EH (cell line): Measurements from ENCODE around the gene TMEM150A.
"Not testable (repeated sequence)": the region's sequence is repeated elsewhere in the genome, so short reads cannot be mapped to it uniquely, and the experiment has no call there.

ENCODE experiments used
- DNase-seq: peaks from one replicate; pipeline ENCODE4 v3.0.0-alpha.2; 2015; ENCODE audit warnings: low read depth

The TMEM150A gene

DNA sequence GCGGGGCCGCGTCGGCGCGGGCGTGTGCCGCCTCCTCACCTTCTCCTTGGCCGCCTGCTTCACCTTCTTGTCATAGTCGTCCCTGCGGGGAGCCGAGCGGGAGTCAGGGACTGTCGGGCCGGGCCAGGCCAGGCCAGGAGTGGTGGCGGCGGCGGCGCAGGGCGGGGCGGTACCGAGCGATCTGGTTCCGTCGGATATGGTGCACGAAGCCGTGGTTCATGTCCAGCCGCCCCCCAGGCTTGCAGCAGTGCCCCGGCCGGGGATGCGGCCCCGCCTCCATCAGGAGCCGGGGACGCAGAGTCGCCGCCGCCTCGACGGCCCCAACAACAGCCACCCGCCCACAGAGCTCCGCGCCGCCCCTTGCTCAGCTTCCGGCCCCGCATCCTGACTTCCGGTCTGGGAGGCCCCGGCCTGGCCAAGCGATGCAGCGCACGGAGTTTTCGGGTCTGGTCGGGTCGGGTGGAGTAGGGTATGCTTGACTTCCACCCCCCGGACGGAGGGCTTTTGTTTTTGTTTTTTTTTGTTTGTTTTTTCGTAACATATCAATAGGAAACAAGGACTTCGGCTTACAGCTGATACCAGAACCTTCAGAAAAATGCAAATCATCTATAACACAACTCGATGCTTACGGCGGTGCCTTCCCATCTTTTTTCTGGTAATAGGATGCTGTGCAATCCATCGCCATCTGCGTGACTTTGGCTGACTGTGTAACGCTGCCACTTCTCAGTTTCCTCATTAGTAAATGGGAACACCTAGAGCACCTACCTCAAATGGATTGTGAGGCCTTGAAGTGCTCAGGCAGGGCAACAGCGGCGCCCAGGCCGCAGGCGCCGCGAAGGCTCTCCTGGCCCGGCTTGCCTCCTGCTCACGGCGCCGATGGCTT, 9.4 kb upstream of the TMEM150A start, which contains the start of gene C2orf68:
C2orf68 (minus strand) TSS at position 362 of the 883 bp plus-strand sequence; CDS start at position 280, 82 bp downstream.
- peak; percentile 86 for DNase-seq

- DNase-seq, result peak; percentile 12
Measured at GRCh38 chr2:85611217-85611704, 8.8 kb upstream of the TMEM150A start.

- DNase-seq, result no peak
Measured at GRCh38 chr2:85607268-85608215, 5.0 kb upstream of the TMEM150A start.

DNA sequence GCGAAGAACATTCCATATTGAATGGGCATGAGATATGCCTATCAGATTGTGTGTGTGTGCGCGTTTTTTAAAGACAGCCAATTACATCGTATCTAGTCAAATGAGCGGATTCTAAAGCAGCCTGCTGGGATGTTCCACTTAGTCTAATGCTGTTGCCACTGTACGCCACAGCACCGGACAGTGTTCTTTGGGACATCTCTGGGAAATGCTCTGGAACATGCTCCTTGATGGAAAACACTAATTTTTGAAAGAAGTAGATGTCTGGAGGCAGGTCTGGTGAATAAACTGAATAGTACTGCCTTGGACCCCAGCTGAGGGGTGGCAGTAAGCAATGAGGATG, 3.6 kb upstream of the TMEM150A start:
- DNase-seq, result no peak

GRCh38 chr2:85605406-85606115, 3.1 kb upstream of the TMEM150A start:
- peak; percentile 94 for DNase-seq

GRCh38 chr2:85604568-85605339, 2.3 kb upstream of the TMEM150A start:
- DNase-seq, result peak; percentile 17

DNA sequence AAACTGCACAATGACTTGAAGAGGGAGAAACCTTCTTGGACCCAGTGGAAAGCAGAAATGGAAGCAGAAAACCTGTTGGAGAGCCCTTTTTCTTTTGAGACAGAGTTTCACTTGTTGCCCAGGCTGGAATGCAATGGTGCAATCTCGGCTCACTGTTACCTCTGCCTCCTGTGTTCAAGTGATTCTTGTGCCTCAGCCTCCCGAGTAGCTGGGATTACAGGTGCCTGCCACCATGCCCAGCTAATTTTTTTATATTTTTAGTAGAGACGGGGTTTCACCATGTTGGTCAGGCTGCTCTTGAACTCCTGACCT, 1.6 kb upstream of the TMEM150A start:
- DNase-seq, result not testable (repeated sequence)

- peak; percentile 64 for DNase-seq
Measured at GRCh38 chr2:85601771-85602475, 575 bp downstream of the TMEM150A start.

GRCh38 chr2:85600951-85601770, 1.3 kb downstream of the TMEM150A start:
- no peak for DNase-seq

DNA sequence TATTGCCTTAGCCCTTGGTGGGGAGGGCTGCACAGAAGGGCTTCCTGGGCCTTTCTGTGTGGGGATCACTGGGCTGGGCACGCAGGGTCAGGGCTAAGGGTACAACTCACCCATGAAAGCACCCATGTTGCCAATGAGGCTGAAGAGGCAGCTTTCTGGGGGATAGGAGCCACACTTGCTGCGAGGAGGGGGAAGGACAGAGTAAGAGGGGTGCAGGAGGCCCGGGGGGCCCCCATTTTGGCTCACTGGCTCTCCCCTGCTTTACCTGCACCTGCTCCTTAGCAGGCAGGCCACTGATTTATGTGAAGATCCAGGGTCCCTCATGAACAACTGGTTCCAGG, 2.3 kb downstream of the TMEM150A start:
- DNase-seq, result no peak

DNA sequence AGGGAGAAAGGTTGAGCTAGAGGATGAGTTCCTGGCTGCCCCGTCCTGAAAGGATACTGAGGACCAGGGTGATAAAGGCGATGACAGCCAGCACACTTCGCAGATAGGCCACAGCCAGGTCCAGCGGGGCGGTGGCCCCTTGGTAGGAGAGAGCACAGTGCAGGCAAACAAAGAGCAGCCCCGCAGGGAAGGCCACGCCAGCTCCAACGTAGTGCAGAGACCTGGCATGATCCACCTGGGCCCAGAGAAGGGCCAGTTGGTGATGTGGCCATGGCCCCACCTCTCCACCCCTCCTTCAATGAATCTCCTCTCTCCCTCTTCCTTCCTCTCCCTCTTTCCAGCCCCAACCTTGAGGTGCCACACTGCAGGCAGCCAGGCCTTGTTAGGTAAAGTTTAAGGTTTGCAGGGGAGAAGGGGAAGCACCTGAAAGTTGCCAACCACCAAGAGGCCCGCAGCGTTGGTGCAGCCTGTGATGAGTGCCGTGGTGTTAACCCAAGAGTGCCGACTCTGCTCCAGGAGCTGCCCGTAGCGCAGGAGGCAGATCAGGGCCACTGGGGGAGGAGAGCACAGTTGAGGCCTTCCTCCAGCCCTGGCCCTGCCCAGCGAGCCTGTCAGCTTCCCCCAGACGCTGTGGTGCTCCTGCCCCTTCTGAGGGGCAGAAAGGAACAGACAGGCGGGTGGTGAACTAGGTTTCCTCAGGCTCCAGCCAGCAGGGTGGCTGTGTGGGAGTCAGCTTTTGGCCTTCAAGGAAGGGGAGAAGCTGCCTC, 2.8 kb downstream of the TMEM150A start:
- DNase-seq, result no peak

DNA sequence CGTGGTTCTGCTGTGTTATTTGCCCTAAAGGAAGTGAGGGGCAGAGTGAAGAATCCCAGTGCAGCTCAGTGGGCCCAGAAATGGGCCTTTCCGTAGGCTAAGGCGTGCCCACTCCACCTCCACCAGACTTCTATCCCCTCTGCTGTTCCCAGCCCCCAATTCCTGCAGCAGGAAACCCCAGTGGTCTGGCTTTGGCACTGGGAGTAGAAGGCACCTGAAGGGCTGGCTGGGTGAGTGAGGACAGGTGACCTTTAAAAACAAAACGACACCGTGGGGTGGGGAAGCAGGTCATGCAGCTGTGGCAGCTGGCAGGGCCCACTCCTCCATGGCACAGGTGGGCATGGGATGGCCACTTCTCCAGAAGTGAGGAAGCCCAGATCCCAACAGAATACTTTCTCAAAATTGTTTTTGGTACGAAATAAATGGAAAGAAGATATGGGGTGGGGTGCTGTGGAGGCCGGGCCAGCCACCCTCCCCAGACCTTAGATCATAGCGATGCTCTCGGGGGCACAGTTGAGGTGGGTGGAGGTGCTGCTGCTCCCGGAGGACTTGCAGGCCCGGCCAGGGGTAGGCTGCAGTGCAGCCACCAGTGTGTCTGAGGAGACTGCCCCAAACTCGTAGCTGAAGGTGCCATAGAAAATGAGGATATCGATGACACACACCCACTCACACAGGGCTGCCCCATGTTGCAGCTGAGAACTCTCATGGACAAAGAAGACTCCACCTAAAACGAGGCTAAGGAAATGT, 3.7 kb downstream of the TMEM150A start:
- no peak for DNase-seq

- no peak for DNase-seq
Measured at GRCh38 chr2:85597241-85597640, 5.3 kb downstream of the TMEM150A start.

DNA sequence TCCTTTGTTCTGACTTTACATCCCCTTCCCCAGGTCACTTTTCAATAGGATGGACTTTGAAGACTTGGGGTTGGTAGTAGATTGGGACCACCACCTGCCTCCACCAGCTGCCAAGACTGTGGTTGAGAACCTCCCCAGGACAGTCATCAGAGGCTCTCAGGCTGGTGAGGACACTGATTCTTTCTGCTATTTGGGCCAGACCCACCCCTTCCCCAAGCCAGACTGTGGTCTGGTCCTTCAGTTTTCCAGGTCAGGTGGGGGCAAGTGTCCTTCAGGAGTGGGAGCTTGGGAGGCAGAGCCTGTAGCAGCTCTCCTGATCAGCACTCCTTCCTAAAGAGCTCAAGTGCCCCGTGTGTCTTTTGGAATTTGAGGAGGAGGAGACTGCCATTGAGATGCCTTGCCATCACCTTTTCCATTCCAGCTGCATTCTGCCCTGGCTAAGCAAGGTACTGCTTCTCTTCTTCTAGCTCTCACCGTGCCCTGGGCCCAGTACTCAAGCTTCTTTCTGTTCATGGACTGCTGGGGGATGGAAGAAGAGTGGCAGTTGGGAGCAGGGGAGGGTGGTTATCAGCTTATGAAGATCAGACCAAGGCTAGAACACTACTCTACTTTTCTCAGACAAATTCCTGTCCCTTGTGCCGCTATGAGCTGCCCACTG, 5.9 kb downstream of the TMEM150A start:
- DNase-seq, result no peak

DNA sequence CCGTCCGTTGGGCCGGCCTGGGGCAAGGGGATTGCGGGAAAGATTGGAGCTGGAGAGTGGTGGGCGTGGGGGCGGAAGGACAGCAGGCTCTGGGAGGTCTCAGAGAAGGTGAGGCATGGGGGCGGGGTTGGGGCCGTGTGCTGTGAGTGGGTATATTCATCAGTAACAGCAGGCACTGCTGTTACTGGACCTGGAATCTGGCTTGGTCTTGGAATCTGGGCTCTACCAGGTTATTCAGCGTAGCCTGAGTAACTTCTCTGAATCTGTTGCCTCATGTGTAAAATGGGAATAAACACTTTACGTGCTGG, 6.5 kb downstream of the TMEM150A start:
- DNase-seq, result no peak

DNA sequence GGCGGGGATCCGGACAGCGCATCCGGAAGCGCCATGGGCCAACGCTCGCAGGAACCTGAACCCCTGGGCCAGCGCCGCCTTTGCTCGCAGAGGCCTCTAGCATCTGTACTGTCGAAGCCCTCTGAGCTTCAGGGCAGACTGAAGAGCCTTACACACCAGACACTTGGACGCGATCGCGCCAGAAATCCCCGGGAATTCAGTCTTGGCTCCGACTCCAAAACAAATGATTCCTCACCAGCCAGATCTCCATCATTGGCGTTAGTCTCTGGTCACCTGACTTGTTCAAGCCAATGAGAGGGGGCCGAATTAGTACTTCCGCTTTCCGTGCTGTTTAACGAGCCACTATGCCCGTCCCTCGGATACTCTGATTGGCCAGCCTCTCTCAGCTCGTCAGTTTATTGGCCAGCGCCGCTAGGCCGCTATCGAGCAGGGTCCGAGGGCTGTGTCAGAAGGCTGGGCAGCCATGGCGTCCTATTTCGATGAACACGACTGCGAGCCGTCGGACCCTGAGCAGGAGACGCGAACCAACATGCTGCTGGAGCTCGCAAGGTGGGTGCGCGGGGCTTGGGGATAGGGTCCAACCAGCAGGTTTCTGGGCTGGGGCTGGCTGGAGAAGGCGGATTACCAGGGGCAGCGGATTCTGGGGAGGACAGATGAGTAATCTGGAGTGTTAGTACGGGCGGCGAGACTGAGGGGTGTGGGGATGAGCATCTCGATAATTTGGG, 7.0 kb downstream of the TMEM150A start, which contains the start of gene RNF181:
RNF181 (plus strand) TSS at position 445 of the 725 bp plus-strand sequence; CDS start at position 464, 19 bp downstream.
- DNase-seq, result peak; percentile 99

DNA sequence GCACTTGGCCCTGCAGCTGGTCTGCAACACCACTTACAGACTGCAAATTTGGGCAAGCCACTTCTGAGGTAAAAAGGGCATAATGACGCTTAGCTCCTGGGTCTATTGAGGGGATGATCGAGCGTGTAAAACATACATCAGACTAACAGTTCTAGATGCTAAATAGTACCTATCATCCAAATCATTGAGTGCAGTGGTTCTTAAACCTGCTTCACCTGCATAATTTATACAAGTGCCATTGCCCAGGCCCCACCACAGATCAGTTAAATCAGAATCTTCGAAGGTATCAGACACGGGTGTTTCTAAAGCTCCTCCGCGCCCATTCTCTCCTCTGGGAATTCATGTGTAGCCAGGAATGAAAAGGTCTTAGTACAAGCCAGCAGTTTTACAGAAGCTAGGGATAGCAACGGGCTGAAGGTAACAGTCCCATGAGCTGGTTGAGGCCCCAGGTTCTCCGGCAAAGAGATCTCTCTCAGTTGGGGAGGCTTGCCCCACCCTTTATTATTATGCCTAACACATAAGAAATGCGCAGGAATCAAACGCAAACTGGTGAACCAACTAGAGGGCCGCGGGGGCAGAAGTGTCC, 7.7 kb downstream of the TMEM150A start:
- DNase-seq, result no peak
